ENCODE results near the gene IFI35.
"Not testable (repeated sequence)": the region's sequence is repeated elsewhere in the genome, so short reads cannot be mapped to it uniquely, and the experiment has no call there.

IFI35 gene

GRCh38 chr17:43031666-43032065 lies 25.1 kb downstream of the IFI35 start:
- no peak for DNase-seq
- H3K27ac ChIP-seq (ENCODE audit: insufficient read depth, low read length, poor library complexity, severe bottlenecking), result no peak overlapping the region

GRCh38 chr17:43033948-43034881 lies 27.6 kb downstream of the IFI35 start:
- Histone ChIP-seq H3K9me3 (ENCODE audit: control insufficient read depth, low read length) (no peaks in the 10 kb centered on the region), H3K4me1 (ENCODE audit: control insufficient read depth, insufficient read depth, low read length, poor library complexity, severe bottlenecking) (no peaks in the 10 kb centered on the region), H3K4me3 (ENCODE audit: insufficient read depth, low read depth, low read length, poor library complexity, severe bottlenecking) (no peak overlapping the region), H3K27ac (ENCODE audit: insufficient read depth, low read length, poor library complexity, severe bottlenecking) (no peak overlapping the region), H3K36me3 (ENCODE audit: control insufficient read depth, insufficient read depth, low read length) (no peaks in the 10 kb centered on the region), H3K27me3 (replicated peaks; ENCODE audit: control insufficient read depth, insufficient read depth, low read length, poor library complexity, severe bottlenecking) (no peaks in the 10 kb centered on the region)
- no peak for DNase-seq

More at GRCh38 chr17:43031666-43032065, 25.1 kb downstream of the IFI35 start:
- Histone ChIP-seq H3K36me3 (ENCODE audit: control insufficient read depth, insufficient read depth, low read length) (no peaks in the 10 kb centered on the region), H3K4me1 (ENCODE audit: control insufficient read depth, insufficient read depth, low read length, poor library complexity, severe bottlenecking) (no peaks in the 10 kb centered on the region), H3K9me3 (ENCODE audit: control insufficient read depth, low read length) (no peaks in the 10 kb centered on the region), H3K4me3 (ENCODE audit: insufficient read depth, low read depth, low read length, poor library complexity, severe bottlenecking) (no peak overlapping the region), H3K27me3 (replicated peaks; ENCODE audit: control insufficient read depth, insufficient read depth, low read length, poor library complexity, severe bottlenecking) (no peaks in the 10 kb centered on the region)

GRCh38 chr17:43034894-43035293 lies 28.3 kb downstream of the IFI35 start:
- H3K4me1 ChIP-seq (ENCODE audit: control insufficient read depth, insufficient read depth, low read length, poor library complexity, severe bottlenecking), result no peaks in the 10 kb centered on the region
- H3K36me3 ChIP-seq (ENCODE audit: control insufficient read depth, insufficient read depth, low read length), result no peaks in the 10 kb centered on the region
- no peaks in the 10 kb centered on the region for H3K27me3 ChIP-seq (replicated peaks; ENCODE audit: control insufficient read depth, insufficient read depth, low read length, poor library complexity, severe bottlenecking)
- DNase-seq, result no peak
- no peak overlapping the region for H3K4me3 ChIP-seq (ENCODE audit: insufficient read depth, low read depth, low read length, poor library complexity, severe bottlenecking)
- H3K27ac ChIP-seq (ENCODE audit: insufficient read depth, low read length, poor library complexity, severe bottlenecking), result no peak overlapping the region
- no peaks in the 10 kb centered on the region for H3K9me3 ChIP-seq (ENCODE audit: control insufficient read depth, low read length)

GRCh38 chr17:43039646-43040045 lies 33.1 kb downstream of the IFI35 start:
- Histone ChIP-seq H3K4me3 (ENCODE audit: insufficient read depth, low read depth, low read length, poor library complexity, severe bottlenecking) (no peak overlapping the region), H3K27me3 (replicated peaks; ENCODE audit: control insufficient read depth, insufficient read depth, low read length, poor library complexity, severe bottlenecking) (no peaks in the 10 kb centered on the region), H3K36me3 (ENCODE audit: control insufficient read depth, insufficient read depth, low read length) (no peaks in the 10 kb centered on the region), H3K27ac (ENCODE audit: insufficient read depth, low read length, poor library complexity, severe bottlenecking) (no peak overlapping the region), H3K9me3 (ENCODE audit: control insufficient read depth, low read length) (no peaks in the 10 kb centered on the region), H3K4me1 (ENCODE audit: control insufficient read depth, insufficient read depth, low read length, poor library complexity, severe bottlenecking) (no peaks in the 10 kb centered on the region)
- DNase-seq, result no peak

- no peak for DNase-seq
- Histone ChIP-seq H3K4me1 (ENCODE audit: control insufficient read depth, insufficient read depth, low read length, poor library complexity, severe bottlenecking) (no peaks in the 10 kb centered on the region), H3K27me3 (replicated peaks; ENCODE audit: control insufficient read depth, insufficient read depth, low read length, poor library complexity, severe bottlenecking) (no peaks in the 10 kb centered on the region), H3K36me3 (ENCODE audit: control insufficient read depth, insufficient read depth, low read length) (no peaks in the 10 kb centered on the region), H3K4me3 (ENCODE audit: insufficient read depth, low read depth, low read length, poor library complexity, severe bottlenecking) (no peak overlapping the region), H3K9me3 (ENCODE audit: control insufficient read depth, low read length) (no peaks in the 10 kb centered on the region), H3K27ac (ENCODE audit: insufficient read depth, low read length, poor library complexity, severe bottlenecking) (no peak overlapping the region)
Measured at GRCh38 chr17:43040655-43041054, 34.1 kb downstream of the IFI35 start.

GRCh38 chr17:43042025-43042628 lies 35.5 kb downstream of the IFI35 start:
- Histone ChIP-seq H3K27ac (ENCODE audit: insufficient read depth, low read length, poor library complexity, severe bottlenecking) (no peak overlapping the region), H3K27me3 (replicated peaks; ENCODE audit: control insufficient read depth, insufficient read depth, low read length, poor library complexity, severe bottlenecking) (no peaks in the 10 kb centered on the region)
- no peak for DNase-seq

GRCh38 chr17:43043307-43043706 lies 36.7 kb downstream of the IFI35 start:
- no peaks in the 10 kb centered on the region for H3K9me3 ChIP-seq (ENCODE audit: control insufficient read depth, low read length)
- H3K4me3 ChIP-seq (ENCODE audit: insufficient read depth, low read depth, low read length, poor library complexity, severe bottlenecking), result no peak overlapping the region
- H3K27ac ChIP-seq (ENCODE audit: insufficient read depth, low read length, poor library complexity, severe bottlenecking), result no peak overlapping the region
- no peaks in the 10 kb centered on the region for H3K4me1 ChIP-seq (ENCODE audit: control insufficient read depth, insufficient read depth, low read length, poor library complexity, severe bottlenecking)
- no peak for DNase-seq
- no peaks in the 10 kb centered on the region for H3K36me3 ChIP-seq (ENCODE audit: control insufficient read depth, insufficient read depth, low read length)
- no peaks in the 10 kb centered on the region for H3K27me3 ChIP-seq (replicated peaks; ENCODE audit: control insufficient read depth, insufficient read depth, low read length, poor library complexity, severe bottlenecking)

More at GRCh38 chr17:43042025-43042628, 35.5 kb downstream of the IFI35 start:
- no peaks in the 10 kb centered on the region for H3K4me1 ChIP-seq (ENCODE audit: control insufficient read depth, insufficient read depth, low read length, poor library complexity, severe bottlenecking)
- H3K4me3 ChIP-seq (ENCODE audit: insufficient read depth, low read depth, low read length, poor library complexity, severe bottlenecking), result no peak overlapping the region
- no peaks in the 10 kb centered on the region for H3K9me3 ChIP-seq (ENCODE audit: control insufficient read depth, low read length)
- H3K36me3 ChIP-seq (ENCODE audit: control insufficient read depth, insufficient read depth, low read length), result no peaks in the 10 kb centered on the region

GRCh38 chr17:43044024-43044423 lies 37.4 kb downstream of the IFI35 start:
- DNase-seq, result no peak
- Histone ChIP-seq H3K4me3 (ENCODE audit: insufficient read depth, low read depth, low read length, poor library complexity, severe bottlenecking) (no peak overlapping the region), H3K4me1 (ENCODE audit: control insufficient read depth, insufficient read depth, low read length, poor library complexity, severe bottlenecking) (no peaks in the 10 kb centered on the region), H3K9me3 (ENCODE audit: control insufficient read depth, low read length) (no peaks in the 10 kb centered on the region), H3K27me3 (replicated peaks; ENCODE audit: control insufficient read depth, insufficient read depth, low read length, poor library complexity, severe bottlenecking) (no peaks in the 10 kb centered on the region), H3K36me3 (ENCODE audit: control insufficient read depth, insufficient read depth, low read length) (no peaks in the 10 kb centered on the region), H3K27ac (ENCODE audit: insufficient read depth, low read length, poor library complexity, severe bottlenecking) (no peak overlapping the region)

- Histone ChIP-seq H3K9me3 (ENCODE audit: control insufficient read depth, low read length) (no peaks in the 10 kb centered on the region), H3K36me3 (ENCODE audit: control insufficient read depth, insufficient read depth, low read length) (no peaks in the 10 kb centered on the region), H3K4me3 (ENCODE audit: insufficient read depth, low read depth, low read length, poor library complexity, severe bottlenecking) (no peak overlapping the region), H3K27ac (ENCODE audit: insufficient read depth, low read length, poor library complexity, severe bottlenecking) (no peak overlapping the region), H3K4me1 (ENCODE audit: control insufficient read depth, insufficient read depth, low read length, poor library complexity, severe bottlenecking) (no peaks in the 10 kb centered on the region), H3K27me3 (replicated peaks; ENCODE audit: control insufficient read depth, insufficient read depth, low read length, poor library complexity, severe bottlenecking) (no peaks in the 10 kb centered on the region)
- no peak for DNase-seq
Measured at GRCh38 chr17:43051969-43052368, 45.4 kb downstream of the IFI35 start.

GRCh38 chr17:43053008-43053407 lies 46.4 kb downstream of the IFI35 start:
- not testable (repeated sequence) for H3K27me3 ChIP-seq (replicated peaks; ENCODE audit: control insufficient read depth, insufficient read depth, low read length, poor library complexity, severe bottlenecking); H3K4me3 ChIP-seq (ENCODE audit: insufficient read depth, low read depth, low read length, poor library complexity, severe bottlenecking); H3K27ac ChIP-seq (ENCODE audit: insufficient read depth, low read length, poor library complexity, severe bottlenecking); H3K9me3 ChIP-seq (ENCODE audit: control insufficient read depth, low read length); H3K36me3 ChIP-seq (ENCODE audit: control insufficient read depth, insufficient read depth, low read length); H3K4me1 ChIP-seq (ENCODE audit: control insufficient read depth, insufficient read depth, low read length, poor library complexity, severe bottlenecking); DNase-seq

Data from effector memory CD4-positive, alpha-beta T cell (primary cell).